RCC 7860 (cell line): ENCODE measurements around the gene PLCG1.

Experiments
- DNase-seq: peaks from one replicate; pipeline ENCODE4 v3.0.0-alpha.2; 2015; ENCODE audit warnings: low spot score
- FAIRE-seq: peaks from 2 replicates; lab custom pipeline; 2012; peaks lifted over from hg19 to GRCh38; lab: Jason Lieb, UNC

PLCG1 gene

GRCh38 chr20:41176711-41177552, 39.6 kb downstream of the PLCG1 start:
- no peak for DNase-seq
- FAIRE-seq, result no peak

GRCh38 chr20:41177636-41178035, 40.3 kb downstream of the PLCG1 start:
- peak; percentile 61 for DNase-seq
- FAIRE-seq, result peak; percentile 31

- no peak for DNase-seq
- FAIRE-seq, result no peak
Observed at GRCh38 chr20:41178495-41178894, 41.2 kb downstream of the PLCG1 start.

GRCh38 chr20:41178904-41179432, 41.6 kb downstream of the PLCG1 start:
- FAIRE-seq (no peak), DNase-seq (no peak)

GRCh38 chr20:41179961-41180360, 42.6 kb downstream of the PLCG1 start:
- FAIRE-seq (no peak), DNase-seq (no peak)

- FAIRE-seq, result no peak
Observed at GRCh38 chr20:41180599-41181333, 43.4 kb downstream of the PLCG1 start.

GRCh38 chr20:41181567-41181966, 44.2 kb downstream of the PLCG1 start:
- FAIRE-seq (no peak), DNase-seq (no peak)

More at GRCh38 chr20:41180599-41181333, 43.4 kb downstream of the PLCG1 start:
- no peak for DNase-seq

- FAIRE-seq, result no peak
- no peak for DNase-seq
Observed at GRCh38 chr20:41182296-41183212, 45.2 kb downstream of the PLCG1 start.

GRCh38 chr20:41183391-41183790, 46.0 kb downstream of the PLCG1 start:
- DNase-seq (no peak), FAIRE-seq (no peak)

- FAIRE-seq, result no peak
- DNase-seq, result no peak
Observed at GRCh38 chr20:41183831-41184230, 46.5 kb downstream of the PLCG1 start.

- FAIRE-seq, result no peak
- DNase-seq, result no peak
Observed at GRCh38 chr20:41185013-41185757, 47.8 kb downstream of the PLCG1 start.

- FAIRE-seq (no peak), DNase-seq (no peak)
Observed at GRCh38 chr20:41187668-41188067, 50.3 kb downstream of the PLCG1 start.

- FAIRE-seq, result no peak
Observed at GRCh38 chr20:41191562-41192500, 54.5 kb downstream of the PLCG1 start.

GRCh38 chr20:41192575-41192974, 55.2 kb downstream of the PLCG1 start:
- DNase-seq (no peak), FAIRE-seq (no peak)

More at GRCh38 chr20:41191562-41192500, 54.5 kb downstream of the PLCG1 start:
- no peak for DNase-seq

GRCh38 chr20:41196653-41197225, 59.4 kb downstream of the PLCG1 start:
- no peak for FAIRE-seq
- no peak for DNase-seq

- DNase-seq, result no peak
- FAIRE-seq, result no peak
Observed at GRCh38 chr20:41198443-41198842, 61.1 kb downstream of the PLCG1 start.

- FAIRE-seq (no peak), DNase-seq (no peak)
Observed at GRCh38 chr20:41200446-41201202, 63.3 kb downstream of the PLCG1 start.

GRCh38 chr20:41201760-41202159, 64.4 kb downstream of the PLCG1 start:
- DNase-seq (no peak), FAIRE-seq (no peak)
